Measurements from ENCODE around the gene RNF130. TPM values are rescaled to one million over a fixed set of nuclear protein-coding genes. Genes with fewer than 3 reads are reported as not detected.

The RNF130 gene
- total RNA-seq, 1 donor from 2014 or later, result 86.7 TPM

DNA sequence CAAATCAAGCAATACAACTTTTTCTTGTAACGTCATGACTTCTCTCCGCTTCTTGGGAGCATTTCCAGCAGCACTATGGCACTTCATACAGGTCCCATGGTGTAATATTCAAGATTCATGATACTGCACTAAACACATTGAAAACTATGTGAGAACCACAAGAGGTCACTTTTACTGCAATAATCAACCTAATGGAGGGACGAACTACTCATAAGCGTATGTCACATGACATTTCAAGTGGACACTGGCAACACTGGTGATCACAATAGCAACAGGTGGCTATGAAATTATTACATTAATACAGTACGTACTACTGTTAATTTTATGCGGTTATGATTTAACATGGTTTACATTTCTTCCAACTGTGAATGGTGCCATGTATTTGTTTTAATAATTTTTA lies 85.2 kb downstream of the RNF130 start:
- intact Hi-C loops (cut with DNase I), result loop anchor here (1.0 kb wide), 1 partner anchor 104 kb away; no protein-coding TSS in a partner anchor
- Histone ChIP-seq H3K4me1 (no peaks in the 10 kb centered on the region), H3K4me3 (no peak overlapping the region), H3K9me3 (peaks cover 0 to 2% of the 10 kb centered on the region in 2 donors), H3K27me3 (no peaks in the 10 kb centered on the region), H3K27ac (no peak overlapping the region), H3K36me3 (no peaks in the 10 kb centered on the region)
- TF ChIP-seq CTCF (IDR thresholded peaks at IDR 0.05), result no peak
- DNase-seq (ENCODE audit: low spot score in 2 of 2), result no peak

GRCh38 chr5:179981636-179982035 lies 89.9 kb downstream of the RNF130 start:
- no peak for DNase-seq (ENCODE audit: low spot score in 2 of 2)
- no peak overlapping the region for H3K4me3 ChIP-seq
- no peaks in the 10 kb centered on the region for H3K9me3 ChIP-seq
- no peaks in the 10 kb centered on the region for H3K27me3 ChIP-seq
- H3K36me3 ChIP-seq, result peaks cover 13 to 27% of the 10 kb centered on the region in 2 donors
- no peak overlapping the region for H3K27ac ChIP-seq
- no peaks in the 10 kb centered on the region for H3K4me1 ChIP-seq
- no peak for TF ChIP-seq CTCF (IDR thresholded peaks at IDR 0.05)
- intact Hi-C loops (cut with DNase I), result no loop called here

- Histone ChIP-seq H3K27ac (no peak overlapping the region), H3K36me3 (peaks cover 14 to 36% of the 10 kb centered on the region in 2 donors), H3K4me1 (no peaks in the 10 kb centered on the region), H3K4me3 (no peak overlapping the region), H3K9me3 (no peaks in the 10 kb centered on the region), H3K27me3 (no peaks in the 10 kb centered on the region)
- TF ChIP-seq CTCF (IDR thresholded peaks at IDR 0.05), result no peak
- intact Hi-C loops (cut with DNase I), result no loop called here
- DNase-seq (ENCODE audit: low spot score in 2 of 2), result no peak
These were observed 90.8 kb downstream of the RNF130 start for GRCh38 chr5:179980767-179981166.

- TF ChIP-seq CTCF (IDR thresholded peaks at IDR 0.05), result no peak
- peaks cover 22 to 53% of the 10 kb centered on the region in 2 donors for H3K36me3 ChIP-seq
- no peaks in the 10 kb centered on the region for H3K9me3 ChIP-seq
- H3K27ac ChIP-seq, result no peak overlapping the region
- H3K27me3 ChIP-seq, result no peaks in the 10 kb centered on the region
- no peak for DNase-seq (ENCODE audit: low spot score in 2 of 2)
- intact Hi-C loops (cut with DNase I), result no loop called here
- no peaks in the 10 kb centered on the region for H3K4me1 ChIP-seq
- no peak overlapping the region for H3K4me3 ChIP-seq
These were observed 92.8 kb downstream of the RNF130 start for GRCh38 chr5:179978792-179979191.

- no peaks in the 10 kb centered on the region for H3K9me3 ChIP-seq
These were observed 95.8 kb downstream of the RNF130 start for GRCh38 chr5:179975713-179976134.

More at GRCh38 chr5:179975713-179976134, 95.8 kb downstream of the RNF130 start:
- intact Hi-C loops (cut with DNase I), result no loop called here
- Histone ChIP-seq H3K4me1 (no peaks in the 10 kb centered on the region), H3K4me3 (no peak overlapping the region), H3K27ac (no peak overlapping the region), H3K27me3 (no peaks in the 10 kb centered on the region), H3K36me3 (peaks cover 22 to 58% of the 10 kb centered on the region in 2 donors)
- TF ChIP-seq CTCF (IDR thresholded peaks at IDR 0.05), result no peak
- DNase-seq (ENCODE audit: low spot score in 2 of 2), result no peak
